GM23338 (cell line): ENCODE measurements around the gene CUX1. TPM values are rescaled to one million over a fixed set of nuclear protein-coding genes. Genes with fewer than 3 reads are reported as not detected.

Source experiments
- ATAC-seq: fragments of 200-7000 bp; cut with Tn5 transposase; 3 replicates; pipeline ENCODE4 v1.9.1; 2020
- DNase-seq: peaks from one replicate; pipeline ENCODE4 v3.0.0-alpha.2; 2015; ENCODE audit warnings: low spot score
- H2AFZ ChIP-seq: fragments of 200-600 bp; sonication (generic); 2 replicates; pipeline ENCODE4 v1.8.0; 2016; ENCODE audit warnings: antibody characterized with exemption, mild to moderate bottlenecking, moderate library complexity
- H3F3A ChIP-seq: fragments of 200-600 bp; sonication (generic); replicated peaks from 2 replicates; pipeline ENCODE4 v1.8.0; 2017; ENCODE audit warnings: antibody characterized with exemption, mixed run types, low read depth
- H3K27ac ChIP-seq: fragments of 200-600 bp; sonication (generic); 2 replicates; pipeline ENCODE4 v1.6.1; 2016; ENCODE audit warnings: low read depth
- H3K27me3 ChIP-seq: fragments of 200-600 bp; sonication (generic); 2 replicates; pipeline ENCODE4 v1.8.0; 2016; ENCODE audit warnings: mild to moderate bottlenecking, mixed run types, moderate library complexity; ENCODE audit not compliant: insufficient read depth
- H3K36me3 ChIP-seq: fragments of 200-600 bp; sonication (generic); 2 replicates; pipeline ENCODE4 v1.8.0; 2016; ENCODE audit warnings: mild to moderate bottlenecking; ENCODE audit not compliant: insufficient read depth
- H3K4me1 ChIP-seq: fragments of 200-600 bp; sonication (generic); 2 replicates; pipeline ENCODE4 v1.8.0; 2016; ENCODE audit warnings: mild to moderate bottlenecking, moderate library complexity; ENCODE audit not compliant: insufficient read depth
- H3K4me2 ChIP-seq: fragments of 200-600 bp; sonication (generic); 2 replicates; pipeline ENCODE4 v1.7.1; 2017; ENCODE audit warnings: mixed run types
- H3K4me3 ChIP-seq: fragments of 200-600 bp; sonication (generic); 2 replicates; pipeline ENCODE4 v1.6.1; 2016; ENCODE audit warnings: mixed run types
- H3K79me2 ChIP-seq: fragments of 200-600 bp; sonication (generic); replicated peaks from 2 replicates; pipeline ENCODE4 v1.8.0; 2017; ENCODE audit warnings: mild to moderate bottlenecking; ENCODE audit not compliant: insufficient read depth
- H3K9me2 ChIP-seq: fragments of 200-600 bp; sonication (generic); 2 replicates; pipeline ENCODE4 v1.8.0; 2017; ENCODE audit not compliant: insufficient read depth
- H4K20me1 ChIP-seq: fragments of 200-600 bp; sonication (generic); replicated peaks from 2 replicates; pipeline ENCODE4 v1.8.0; 2017; ENCODE audit warnings: mild to moderate bottlenecking; ENCODE audit not compliant: insufficient read depth
- H3K27ac Mint-ChIP-seq: 2 replicates; pipeline ENCODE4 v1.8.0; 2020; ENCODE audit warnings: inconsistent platforms, mild to moderate bottlenecking, moderate library complexity, mixed read lengths
- H3K27me3 Mint-ChIP-seq: 3 replicates; pipeline ENCODE4 v1.8.0; 2022; ENCODE audit warnings: low read depth, mild to moderate bottlenecking, moderate library complexity, mixed read lengths, inconsistent platforms; ENCODE audit not compliant: insufficient read depth, poor library complexity
- H3K36me3 Mint-ChIP-seq: 3 replicates; pipeline ENCODE4 v1.8.0; 2021; ENCODE audit warnings: low read depth, mild to moderate bottlenecking, inconsistent platforms, moderate library complexity, mixed read lengths
- H3K4me1 Mint-ChIP-seq: 3 replicates; pipeline ENCODE4 v1.8.0; 2020; ENCODE audit warnings: mild to moderate bottlenecking, inconsistent platforms, mixed read lengths
- H3K4me3 Mint-ChIP-seq: 3 replicates; pipeline ENCODE4 v1.8.0; 2021; ENCODE audit warnings: moderate library complexity, mild to moderate bottlenecking, inconsistent platforms, mixed read lengths
- H3K9me3 Mint-ChIP-seq: 3 replicates; pipeline ENCODE4 v1.8.0; 2020; ENCODE audit warnings: moderate library complexity, mild to moderate bottlenecking, inconsistent platforms, mixed read lengths
- EZH2 ChIP-seq: fragments of 200-600 bp; sonication (generic); IDR thresholded peaks from one replicate; pipeline ENCODE4 v1.8.0; 2017; ENCODE audit warnings: antibody characterized with exemption, mild to moderate bottlenecking, low read depth; ENCODE audit not compliant: unreplicated experiment
- EZH2phosphoT487 ChIP-seq: fragments of 200-600 bp; sonication (generic); IDR thresholded peaks from one replicate; pipeline ENCODE4 v1.8.1; 2018; ENCODE audit warnings: antibody characterized with exemption; ENCODE audit not compliant: unreplicated experiment
- JUNB ChIP-seq: IDR thresholded peaks from one replicate; pipeline ENCODE4 v1.6.1; 2016; ENCODE audit warnings: antibody characterized with exemption; ENCODE audit not compliant: unreplicated experiment
- polyA plus RNA-seq: library from polyadenylated mRNA; unstranded; fragments of >200 nt; fragmentation: Nextera tagmentation; extraction: Ambion mirVana; gene quantifications from 2 replicates; pipeline ENCODE4 v1.2.1, GENCODE V29; 2016
- total RNA-seq: library from RNA; depleted of rRNA; stranded (reverse); fragments of >200 nt; shearing (Covaris generic); gene quantifications from 2 replicates; pipeline ENCODE4 v1.2.3, GENCODE V29; 2014
- TF ChIP-seq, protein P1 (sequence below): fragments of 250-450 bp; sonication (Bioruptor Pico); IDR thresholded peaks from 2 replicates; pipeline ENCODE4 v1.5.0; 2020; ENCODE audit warnings: mild to moderate bottlenecking, moderate library complexity
- TF ChIP-seq, protein P2 (sequence below): IDR thresholded peaks from one replicate; pipeline ENCODE4 v1.6.1; 2018; ENCODE audit warnings: antibody characterized with exemption; ENCODE audit not compliant: unreplicated experiment
- TF ChIP-seq, protein P3 (sequence below): IDR thresholded peaks from 2 replicates; pipeline ENCODE4 v1.6.1; 2016; ENCODE audit warnings: antibody characterized with exemption

Gene CUX1
- total and polyA plus RNA-seq, 2 experiments from 2014 or later = 49.9 to 64.0 TPM

DNA sequence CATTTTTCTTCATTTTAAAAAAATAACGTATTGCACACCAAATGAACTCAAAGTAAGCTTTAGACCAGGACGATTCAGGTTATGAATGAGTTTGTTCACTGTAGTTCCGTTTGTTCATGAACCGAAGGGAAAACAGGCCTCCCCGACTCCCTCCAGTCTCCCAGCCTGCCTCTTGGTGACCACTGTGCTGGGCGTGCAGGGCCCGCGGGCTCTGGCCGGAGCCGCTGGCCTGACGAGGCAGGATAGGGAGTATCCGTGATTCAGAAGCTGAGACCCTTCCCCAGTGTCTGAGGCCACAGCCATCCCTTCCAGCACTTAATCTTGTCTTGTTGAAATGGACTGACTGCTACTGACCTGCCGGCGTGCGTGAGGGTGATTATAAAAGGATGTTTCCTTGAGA, 438.5 kb downstream of the CUX1 start (continued):
- TF ChIP-seq, protein P1, sequence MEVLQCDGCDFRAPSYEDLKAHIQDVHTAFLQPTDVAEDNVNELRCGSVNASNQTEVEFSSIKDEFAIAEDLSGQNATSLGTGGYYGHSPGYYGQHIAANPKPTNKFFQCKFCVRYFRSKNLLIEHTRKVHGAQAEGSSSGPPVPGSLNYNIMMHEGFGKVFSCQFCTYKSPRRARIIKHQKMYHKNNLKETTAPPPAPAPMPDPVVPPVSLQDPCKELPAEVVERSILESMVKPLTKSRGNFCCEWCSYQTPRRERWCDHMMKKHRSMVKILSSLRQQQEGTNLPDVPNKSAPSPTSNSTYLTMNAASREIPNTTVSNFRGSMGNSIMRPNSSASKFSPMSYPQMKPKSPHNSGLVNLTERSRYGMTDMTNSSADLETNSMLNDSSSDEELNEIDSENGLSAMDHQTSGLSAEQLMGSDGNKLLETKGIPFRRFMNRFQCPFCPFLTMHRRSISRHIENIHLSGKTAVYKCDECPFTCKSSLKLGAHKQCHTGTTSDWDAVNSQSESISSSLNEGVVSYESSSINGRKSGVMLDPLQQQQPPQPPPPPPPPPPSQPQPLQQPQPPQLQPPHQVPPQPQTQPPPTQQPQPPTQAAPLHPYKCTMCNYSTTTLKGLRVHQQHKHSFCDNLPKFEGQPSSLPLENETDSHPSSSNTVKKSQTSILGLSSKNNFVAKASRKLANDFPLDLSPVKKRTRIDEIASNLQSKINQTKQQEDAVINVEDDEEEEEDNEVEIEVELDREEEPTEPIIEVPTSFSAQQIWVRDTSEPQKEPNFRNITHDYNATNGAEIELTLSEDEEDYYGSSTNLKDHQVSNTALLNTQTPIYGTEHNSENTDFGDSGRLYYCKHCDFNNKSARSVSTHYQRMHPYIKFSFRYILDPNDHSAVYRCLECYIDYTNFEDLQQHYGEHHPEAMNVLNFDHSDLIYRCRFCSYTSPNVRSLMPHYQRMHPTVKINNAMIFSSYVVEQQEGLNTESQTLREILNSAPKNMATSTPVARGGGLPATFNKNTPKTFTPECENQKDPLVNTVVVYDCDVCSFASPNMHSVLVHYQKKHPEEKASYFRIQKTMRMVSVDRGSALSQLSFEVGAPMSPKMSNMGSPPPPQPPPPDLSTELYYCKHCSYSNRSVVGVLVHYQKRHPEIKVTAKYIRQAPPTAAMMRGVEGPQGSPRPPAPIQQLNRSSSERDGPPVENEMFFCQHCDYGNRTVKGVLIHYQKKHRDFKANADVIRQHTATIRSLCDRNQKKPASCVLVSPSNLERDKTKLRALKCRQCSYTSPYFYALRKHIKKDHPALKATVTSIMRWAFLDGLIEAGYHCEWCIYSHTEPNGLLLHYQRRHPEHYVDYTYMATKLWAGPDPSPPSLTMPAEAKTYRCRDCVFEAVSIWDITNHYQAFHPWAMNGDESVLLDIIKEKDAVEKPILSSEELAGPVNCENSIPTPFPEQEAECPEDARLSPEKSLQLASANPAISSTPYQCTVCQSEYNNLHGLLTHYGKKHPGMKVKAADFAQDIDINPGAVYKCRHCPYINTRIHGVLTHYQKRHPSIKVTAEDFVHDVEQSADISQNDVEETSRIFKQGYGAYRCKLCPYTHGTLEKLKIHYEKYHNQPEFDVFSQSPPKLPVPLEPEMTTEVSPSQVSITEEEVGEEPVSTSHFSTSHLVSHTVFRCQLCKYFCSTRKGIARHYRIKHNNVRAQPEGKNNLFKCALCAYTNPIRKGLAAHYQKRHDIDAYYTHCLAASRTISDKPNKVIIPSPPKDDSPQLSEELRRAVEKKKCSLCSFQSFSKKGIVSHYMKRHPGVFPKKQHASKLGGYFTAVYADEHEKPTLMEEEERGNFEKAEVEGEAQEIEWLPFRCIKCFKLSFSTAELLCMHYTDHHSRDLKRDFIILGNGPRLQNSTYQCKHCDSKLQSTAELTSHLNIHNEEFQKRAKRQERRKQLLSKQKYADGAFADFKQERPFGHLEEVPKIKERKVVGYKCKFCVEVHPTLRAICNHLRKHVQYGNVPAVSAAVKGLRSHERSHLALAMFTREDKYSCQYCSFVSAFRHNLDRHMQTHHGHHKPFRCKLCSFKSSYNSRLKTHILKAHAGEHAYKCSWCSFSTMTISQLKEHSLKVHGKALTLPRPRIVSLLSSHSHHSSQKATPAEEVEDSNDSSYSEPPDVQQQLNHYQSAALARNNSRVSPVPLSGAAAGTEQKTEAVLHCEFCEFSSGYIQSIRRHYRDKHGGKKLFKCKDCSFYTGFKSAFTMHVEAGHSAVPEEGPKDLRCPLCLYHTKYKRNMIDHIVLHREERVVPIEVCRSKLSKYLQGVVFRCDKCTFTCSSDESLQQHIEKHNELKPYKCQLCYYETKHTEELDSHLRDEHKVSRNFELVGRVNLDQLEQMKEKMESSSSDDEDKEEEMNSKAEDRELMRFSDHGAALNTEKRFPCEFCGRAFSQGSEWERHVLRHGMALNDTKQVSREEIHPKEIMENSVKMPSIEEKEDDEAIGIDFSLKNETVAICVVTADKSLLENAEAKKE = no peak
- TF ChIP-seq EZH2 = no peak
- no peak for TF ChIP-seq EZH2phosphoT487
- TF ChIP-seq, protein P2, sequence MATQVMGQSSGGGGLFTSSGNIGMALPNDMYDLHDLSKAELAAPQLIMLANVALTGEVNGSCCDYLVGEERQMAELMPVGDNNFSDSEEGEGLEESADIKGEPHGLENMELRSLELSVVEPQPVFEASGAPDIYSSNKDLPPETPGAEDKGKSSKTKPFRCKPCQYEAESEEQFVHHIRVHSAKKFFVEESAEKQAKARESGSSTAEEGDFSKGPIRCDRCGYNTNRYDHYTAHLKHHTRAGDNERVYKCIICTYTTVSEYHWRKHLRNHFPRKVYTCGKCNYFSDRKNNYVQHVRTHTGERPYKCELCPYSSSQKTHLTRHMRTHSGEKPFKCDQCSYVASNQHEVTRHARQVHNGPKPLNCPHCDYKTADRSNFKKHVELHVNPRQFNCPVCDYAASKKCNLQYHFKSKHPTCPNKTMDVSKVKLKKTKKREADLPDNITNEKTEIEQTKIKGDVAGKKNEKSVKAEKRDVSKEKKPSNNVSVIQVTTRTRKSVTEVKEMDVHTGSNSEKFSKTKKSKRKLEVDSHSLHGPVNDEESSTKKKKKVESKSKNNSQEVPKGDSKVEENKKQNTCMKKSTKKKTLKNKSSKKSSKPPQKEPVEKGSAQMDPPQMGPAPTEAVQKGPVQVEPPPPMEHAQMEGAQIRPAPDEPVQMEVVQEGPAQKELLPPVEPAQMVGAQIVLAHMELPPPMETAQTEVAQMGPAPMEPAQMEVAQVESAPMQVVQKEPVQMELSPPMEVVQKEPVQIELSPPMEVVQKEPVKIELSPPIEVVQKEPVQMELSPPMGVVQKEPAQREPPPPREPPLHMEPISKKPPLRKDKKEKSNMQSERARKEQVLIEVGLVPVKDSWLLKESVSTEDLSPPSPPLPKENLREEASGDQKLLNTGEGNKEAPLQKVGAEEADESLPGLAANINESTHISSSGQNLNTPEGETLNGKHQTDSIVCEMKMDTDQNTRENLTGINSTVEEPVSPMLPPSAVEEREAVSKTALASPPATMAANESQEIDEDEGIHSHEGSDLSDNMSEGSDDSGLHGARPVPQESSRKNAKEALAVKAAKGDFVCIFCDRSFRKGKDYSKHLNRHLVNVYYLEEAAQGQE = no peak

DNA sequence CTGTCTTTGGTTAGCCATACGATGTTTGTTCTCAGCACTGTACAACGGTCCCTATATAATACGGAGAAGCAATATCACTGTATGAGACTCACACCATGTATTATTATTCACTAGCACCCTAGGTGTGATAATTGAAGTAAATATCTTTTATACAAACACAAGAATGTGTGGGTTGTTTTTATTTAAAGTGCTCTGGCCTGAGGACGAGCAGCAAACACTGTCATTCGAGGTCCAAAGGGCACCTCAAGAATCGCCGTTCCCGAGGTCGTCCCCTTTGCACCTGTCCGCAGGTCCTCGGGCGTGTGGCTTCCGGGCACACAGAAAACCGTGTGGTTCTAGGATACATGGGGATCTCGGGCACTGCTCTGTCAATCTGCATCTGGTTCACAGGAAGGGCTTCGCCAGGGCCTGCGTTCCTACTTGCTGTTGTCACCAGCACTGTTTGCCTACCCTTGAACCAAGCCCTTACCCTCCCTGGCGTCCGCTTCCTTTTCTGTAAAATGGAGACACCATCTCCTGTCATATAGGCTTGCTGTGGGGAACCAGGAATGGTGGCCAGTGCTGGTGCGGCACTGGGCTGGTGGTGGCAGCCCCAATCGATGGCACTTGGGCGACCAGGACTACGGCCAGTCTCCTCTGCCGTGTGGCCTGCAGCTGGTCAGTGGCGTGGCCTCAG, 440.8 kb downstream of the CUX1 start:
- no peak for ATAC-seq
- no peak overlapping the region; the same call in 1 of the 2 replicates for H3K27ac Mint-ChIP-seq
- Histone ChIP-seq H3K4me3 (no peak overlapping the region), H3F3A (0 out of 2 replicates have a peak, but pooled peaks cover 4% of the 10 kb centered on the region), H3K4me2 (no peak overlapping the region), H3K36me3 (no peaks in the 10 kb centered on the region), H3K79me2 (no peaks in the 10 kb centered on the region), H3K4me1 (no peaks in the 10 kb centered on the region), H3K27ac (no peak overlapping the region), H2AFZ (no peak overlapping the region), H3K27me3 (no peaks in the 10 kb centered on the region), H3K9me2 (no peaks in the 10 kb centered on the region), H4K20me1 (0 out of 2 replicates have a peak, but pooled peaks cover 3% of the 10 kb centered on the region)
- H3K4me1 Mint-ChIP-seq = peaks cover 6% of the 10 kb centered on the region
- H3K27me3 Mint-ChIP-seq = peaks cover 23% of the 10 kb centered on the region
- no peak overlapping the region for H3K4me3 Mint-ChIP-seq
- no peaks in the 10 kb centered on the region for H3K9me3 Mint-ChIP-seq
- H3K36me3 Mint-ChIP-seq = no peaks in the 10 kb centered on the region
- no peak for DNase-seq
- TF ChIP-seq, protein P3, sequence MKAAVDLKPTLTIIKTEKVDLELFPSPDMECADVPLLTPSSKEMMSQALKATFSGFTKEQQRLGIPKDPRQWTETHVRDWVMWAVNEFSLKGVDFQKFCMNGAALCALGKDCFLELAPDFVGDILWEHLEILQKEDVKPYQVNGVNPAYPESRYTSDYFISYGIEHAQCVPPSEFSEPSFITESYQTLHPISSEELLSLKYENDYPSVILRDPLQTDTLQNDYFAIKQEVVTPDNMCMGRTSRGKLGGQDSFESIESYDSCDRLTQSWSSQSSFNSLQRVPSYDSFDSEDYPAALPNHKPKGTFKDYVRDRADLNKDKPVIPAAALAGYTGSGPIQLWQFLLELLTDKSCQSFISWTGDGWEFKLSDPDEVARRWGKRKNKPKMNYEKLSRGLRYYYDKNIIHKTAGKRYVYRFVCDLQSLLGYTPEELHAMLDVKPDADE = no peak
- no peak for TF ChIP-seq JUNB
